ENCODE measurements around the gene FAM131B.

The FAM131B gene

GRCh38 chr7:143323653-143324052 is 38.9 kb downstream of the FAM131B start:
- Histone ChIP-seq H3K4me3 (ENCODE audit: low read depth, low read length, poor library complexity, severe bottlenecking) (no peak overlapping the region), H3K9me2 (ENCODE audit: low read depth, low read length) (no peaks in the 10 kb centered on the region), H2AFZ (ENCODE audit: low read length) (no peak overlapping the region), H3K4me2 (ENCODE audit: low read length) (no peak overlapping the region), H3K36me3 (ENCODE audit: insufficient read depth, low read length) (no peaks in the 10 kb centered on the region), H3K9ac (ENCODE audit: low read length) (no peak overlapping the region), H3K9me3 (ENCODE audit: low read length) (no peaks in the 10 kb centered on the region), H3K4me1 (ENCODE audit: insufficient read depth, low read length, severe bottlenecking) (no peaks in the 10 kb centered on the region), H3K27me3 (ENCODE audit: insufficient read depth, low read length) (no peaks in the 10 kb centered on the region), H3K27ac (ENCODE audit: low read depth, low read length, poor library complexity, severe bottlenecking) (no peak overlapping the region), H4K20me1 (ENCODE audit: insufficient read depth, low read length) (no peaks in the 10 kb centered on the region), H3F3A (ENCODE audit: insufficient read depth, low read length) (no peaks in the 10 kb centered on the region), H3K79me2 (ENCODE audit: insufficient read depth, low read length) (no peaks in the 10 kb centered on the region)
- no peak for TF ChIP-seq CTCF (IDR thresholded peaks at IDR 0.05; ENCODE audit: low read length)
- TF ChIP-seq EZH2 (IDR thresholded peaks at IDR 0.05; ENCODE audit: borderline replicate concordance, low read length): no peak

GRCh38 chr7:143322760-143323633 is 39.5 kb downstream of the FAM131B start:
- H3K4me3 ChIP-seq (ENCODE audit: low read depth, low read length, poor library complexity, severe bottlenecking): no peak overlapping the region
- H4K20me1 ChIP-seq (ENCODE audit: insufficient read depth, low read length): no peaks in the 10 kb centered on the region
- H3K4me1 ChIP-seq (ENCODE audit: insufficient read depth, low read length, severe bottlenecking): no peaks in the 10 kb centered on the region
- H3K79me2 ChIP-seq (ENCODE audit: insufficient read depth, low read length): no peaks in the 10 kb centered on the region
- TF ChIP-seq EZH2 (IDR thresholded peaks at IDR 0.05; ENCODE audit: borderline replicate concordance, low read length): no peak
- no peak for TF ChIP-seq CTCF (IDR thresholded peaks at IDR 0.05; ENCODE audit: low read length)
- no peaks in the 10 kb centered on the region for H3K9me2 ChIP-seq (ENCODE audit: low read depth, low read length)
- H2AFZ ChIP-seq (ENCODE audit: low read length): no peak overlapping the region
- H3K9ac ChIP-seq (ENCODE audit: low read length): no peak overlapping the region
- H3K36me3 ChIP-seq (ENCODE audit: insufficient read depth, low read length): no peaks in the 10 kb centered on the region
- no peaks in the 10 kb centered on the region for H3F3A ChIP-seq (ENCODE audit: insufficient read depth, low read length)
- no peaks in the 10 kb centered on the region for H3K9me3 ChIP-seq (ENCODE audit: low read length)
- H3K27ac ChIP-seq (ENCODE audit: low read depth, low read length, poor library complexity, severe bottlenecking): no peak overlapping the region
- no peaks in the 10 kb centered on the region for H3K27me3 ChIP-seq (ENCODE audit: insufficient read depth, low read length)
- H3K4me2 ChIP-seq (ENCODE audit: low read length): no peak overlapping the region

- Histone ChIP-seq H3K27ac (ENCODE audit: low read depth, low read length, poor library complexity, severe bottlenecking) (no peak overlapping the region), H3K4me3 (ENCODE audit: low read depth, low read length, poor library complexity, severe bottlenecking) (no peak overlapping the region), H3K79me2 (ENCODE audit: insufficient read depth, low read length) (no peaks in the 10 kb centered on the region), H2AFZ (ENCODE audit: low read length) (no peak overlapping the region), H4K20me1 (ENCODE audit: insufficient read depth, low read length) (no peaks in the 10 kb centered on the region), H3K27me3 (ENCODE audit: insufficient read depth, low read length) (no peaks in the 10 kb centered on the region), H3K36me3 (ENCODE audit: insufficient read depth, low read length) (no peaks in the 10 kb centered on the region), H3K9me3 (ENCODE audit: low read length) (no peaks in the 10 kb centered on the region), H3K9me2 (ENCODE audit: low read depth, low read length) (no peaks in the 10 kb centered on the region), H3K9ac (ENCODE audit: low read length) (no peak overlapping the region), H3K4me1 (ENCODE audit: insufficient read depth, low read length, severe bottlenecking) (no peaks in the 10 kb centered on the region), H3F3A (ENCODE audit: insufficient read depth, low read length) (no peaks in the 10 kb centered on the region), H3K4me2 (ENCODE audit: low read length) (no peak overlapping the region)
- TF ChIP-seq EZH2 (IDR thresholded peaks at IDR 0.05; ENCODE audit: borderline replicate concordance, low read length) (no peak), CTCF (IDR thresholded peaks at IDR 0.05; ENCODE audit: low read length) (no peak)
Measured at GRCh38 chr7:143321734-143322133, 40.8 kb downstream of the FAM131B start.

Measured in OCI-LY1 (cell line).